Sigmoid colon (tissue), 7 donors: ENCODE results near the gene RPS6KL1. TPM values are rescaled to one million over a fixed set of nuclear protein-coding genes. Genes with fewer than 3 reads are reported as not detected.
A peak's percentile ranks its signal among the peaks of the same experiment; 100 is the strongest.

Experiments
- DNase-seq: peaks from one replicate; pipeline ENCODE4 v3.0.0-alpha.2; 2019
- H3K27ac ChIP-seq, 4 donors: fragments of 200-600 bp; sonication (generic); one replicate each; pipeline ENCODE4 v1.5.1; 2016 to 2019; ENCODE audit warnings: mild to moderate bottlenecking in 1 of 4
- H3K27me3 ChIP-seq, 3 donors: fragments of 200-600 bp; sonication (generic); one replicate each; pipeline ENCODE4 v1.5.1; 2019; ENCODE audit warnings: mild to moderate bottlenecking in 1 of 3
- H3K36me3 ChIP-seq, 4 donors: fragments of 200-600 bp; sonication (generic); one replicate each; pipeline ENCODE4 v1.5.1; 2016 to 2019
- H3K4me1 ChIP-seq, 4 donors: fragments of 200-600 bp; sonication (generic); one replicate each; pipeline ENCODE4 v1.5.1; 2017 to 2019
- H3K4me3 ChIP-seq, 4 donors: fragments of 200-600 bp; sonication (generic); one replicate each; pipeline ENCODE4 v1.5.1; 2017 to 2019; ENCODE audit warnings: mild to moderate bottlenecking in 2 of 4, moderate library complexity in 1 of 4
- H3K9me3 ChIP-seq, 4 donors: fragments of 200-600 bp in 3 of 4; sonication (generic) in 3 of 4; one replicate each; pipeline versions ENCODE4 v1.5.1 to v1.6.1; 2013 to 2019
- EP300 ChIP-seq, 4 donors: sonication (generic); formaldehyde crosslinking; IDR thresholded peaks; one replicate each; pipeline ENCODE4 v1.6.1; 2017; ENCODE audit warnings: antibody characterized with exemption in 4 of 4
- POLR2A ChIP-seq, 2 donors: fragments of 450-650 bp; IDR thresholded peaks; one replicate each; pipeline ENCODE4 v1.6.1; 2016; ENCODE audit warnings: antibody characterized with exemption in 2 of 2, mild to moderate bottlenecking in 2 of 2, moderate library complexity in 2 of 2
- POLR2AphosphoS5 ChIP-seq, 4 donors: sonication (generic); formaldehyde crosslinking; IDR thresholded peaks; one replicate each; pipeline ENCODE4 v1.6.1; 2017; ENCODE audit warnings: antibody characterized with exemption in 4 of 4
- WGBS, 2 donors: extraction: QIAGEN DNeasy Blood & Tissue Kit; methylation state at CpG; one replicate each; pipeline ENCODE4 v1.1.7; 2013; 5-methylcytosine and 5-hydroxymethylcytosine counted together
- intact Hi-C: fragments of 100-400 bp; cut with DNase I; formaldehyde crosslinking; loops from one replicate; pipeline ENCODE4 v1.15.1; 2023
- polyA plus RNA-seq, 3 donors: library from polyadenylated mRNA; stranded (reverse); fragments of 200-250 nt; gene quantifications; one replicate each; pipeline ENCODE4 v1.2.3, GENCODE V29; 2013
- total RNA-seq, 4 donors: library from RNA; depleted of rRNA; stranded (reverse); fragments of >200 nt; gene quantifications; one replicate each; pipeline ENCODE4 v1.1.0, GENCODE V29; 2016
- TF ChIP-seq, protein P1 (sequence below), 4 experiments: fragments of 450-650 bp in 3 of 4; fragments of 200-600 bp in 1 of 4; IDR thresholded peaks; one replicate each; pipeline ENCODE4 v1.5.1; 2016 to 2019; ENCODE audit warnings: antibody characterized with exemption in 4 of 4, mild to moderate bottlenecking in 3 of 4, moderate library complexity in 2 of 4
- donor health status: healthy with polysubstance abuse.
- donor health status: Bipolar disorder and iron deficiency.
- donor health status: healthy.

RPS6KL1 gene
- total and polyA plus RNA-seq, 7 donors: 1.8 to 11.1 (median 4.6) TPM

- no peak overlapping the region for H3K4me3 ChIP-seq
- peaks cover 0 to 4% (median 0%) of the 10 kb centered on the region in 3 donors for H3K27me3 ChIP-seq
- TF ChIP-seq EP300 (IDR thresholded peaks at IDR 0.05) (no peak), POLR2AphosphoS5 (IDR thresholded peaks at IDR 0.05) (no peak), POLR2A (IDR thresholded peaks at IDR 0.05) (no peak)
- TF ChIP-seq, protein P1, sequence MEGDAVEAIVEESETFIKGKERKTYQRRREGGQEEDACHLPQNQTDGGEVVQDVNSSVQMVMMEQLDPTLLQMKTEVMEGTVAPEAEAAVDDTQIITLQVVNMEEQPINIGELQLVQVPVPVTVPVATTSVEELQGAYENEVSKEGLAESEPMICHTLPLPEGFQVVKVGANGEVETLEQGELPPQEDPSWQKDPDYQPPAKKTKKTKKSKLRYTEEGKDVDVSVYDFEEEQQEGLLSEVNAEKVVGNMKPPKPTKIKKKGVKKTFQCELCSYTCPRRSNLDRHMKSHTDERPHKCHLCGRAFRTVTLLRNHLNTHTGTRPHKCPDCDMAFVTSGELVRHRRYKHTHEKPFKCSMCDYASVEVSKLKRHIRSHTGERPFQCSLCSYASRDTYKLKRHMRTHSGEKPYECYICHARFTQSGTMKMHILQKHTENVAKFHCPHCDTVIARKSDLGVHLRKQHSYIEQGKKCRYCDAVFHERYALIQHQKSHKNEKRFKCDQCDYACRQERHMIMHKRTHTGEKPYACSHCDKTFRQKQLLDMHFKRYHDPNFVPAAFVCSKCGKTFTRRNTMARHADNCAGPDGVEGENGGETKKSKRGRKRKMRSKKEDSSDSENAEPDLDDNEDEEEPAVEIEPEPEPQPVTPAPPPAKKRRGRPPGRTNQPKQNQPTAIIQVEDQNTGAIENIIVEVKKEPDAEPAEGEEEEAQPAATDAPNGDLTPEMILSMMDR (IDR thresholded peaks at IDR 0.05): no peak
- no peak overlapping the region for H3K27ac ChIP-seq
- no peak for DNase-seq
- peaks cover 0 to 4% (median 0%) of the 10 kb centered on the region in 4 donors for H3K4me1 ChIP-seq
- no peaks in the 10 kb centered on the region for H3K9me3 ChIP-seq
- H3K36me3 ChIP-seq: no peaks in the 10 kb centered on the region
- 71 to 73% methylated on average over 6 of the region's 6 CpGs for WGBS, 2 donors
- intact Hi-C loops: no loop called here
Observed at GRCh38 chr14:74929242-74929641, 6.2 kb upstream of the RPS6KL1 start.

DNA sequence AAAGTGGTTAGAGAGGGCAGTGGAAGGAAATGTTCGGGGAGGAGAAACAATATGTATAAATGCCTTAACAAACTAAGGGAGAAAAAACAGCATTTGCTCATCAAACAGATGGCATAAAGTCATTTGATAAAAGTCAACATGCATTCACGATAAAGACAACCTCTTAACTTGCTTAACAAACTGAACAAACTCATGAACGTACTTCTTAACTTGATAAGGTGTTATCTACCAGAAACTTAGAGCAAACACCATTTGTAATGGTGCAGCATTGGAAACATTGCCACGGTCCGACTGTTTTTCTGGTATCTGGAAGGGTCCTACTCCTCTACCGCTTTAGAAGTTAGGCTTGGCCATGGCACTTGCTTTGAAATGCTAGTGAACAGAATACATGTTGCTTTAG is 4.2 kb upstream of the RPS6KL1 start:
- TF ChIP-seq POLR2A (IDR thresholded peaks at IDR 0.05) (no peak), POLR2AphosphoS5 (IDR thresholded peaks at IDR 0.05) (no peak)
- intact Hi-C loops: no loop called here
- no peaks in the 10 kb centered on the region for H3K9me3 ChIP-seq
- WGBS, 2 donors: 47 to 78% methylated on average over 6 of the region's 6 CpGs
- DNase-seq: no peak
- no peaks in the 10 kb centered on the region for H3K27me3 ChIP-seq
- H3K4me3 ChIP-seq: no peak overlapping the region
- no peaks in the 10 kb centered on the region for H3K36me3 ChIP-seq
- peaks cover 0 to 17% (median 9%) of the 10 kb centered on the region in 4 donors for H3K4me1 ChIP-seq
- no peak overlapping the region for H3K27ac ChIP-seq

- 87 to 91% methylated on average over 11 of the region's 11 CpGs for WGBS, 2 donors
- no peak for DNase-seq
- peaks cover 0 to 6% (median 0%) of the 10 kb centered on the region in 4 donors for H3K36me3 ChIP-seq
- peaks cover 0 to 19% (median 10%) of the 10 kb centered on the region in 4 donors for H3K4me1 ChIP-seq
- H3K9me3 ChIP-seq: no peaks in the 10 kb centered on the region
- H3K27ac ChIP-seq: no peak overlapping the region
- intact Hi-C loops: no loop called here
- no peak overlapping the region for H3K4me3 ChIP-seq
- no peaks in the 10 kb centered on the region for H3K27me3 ChIP-seq
- TF ChIP-seq EP300 (IDR thresholded peaks at IDR 0.05) (no peak), POLR2AphosphoS5 (IDR thresholded peaks at IDR 0.05) (no peak)
Observed at GRCh38 chr14:74924061-74924460, 1.0 kb upstream of the RPS6KL1 start.

- peak overlapping the region; percentile 67 to 82 (median 76) for H3K27ac ChIP-seq
- 71 to 81% methylated on average over 19 of the region's 19 CpGs for WGBS, 2 donors
Observed at GRCh38 chr14:74921987-74922751, 891 bp downstream of the RPS6KL1 start.

DNA sequence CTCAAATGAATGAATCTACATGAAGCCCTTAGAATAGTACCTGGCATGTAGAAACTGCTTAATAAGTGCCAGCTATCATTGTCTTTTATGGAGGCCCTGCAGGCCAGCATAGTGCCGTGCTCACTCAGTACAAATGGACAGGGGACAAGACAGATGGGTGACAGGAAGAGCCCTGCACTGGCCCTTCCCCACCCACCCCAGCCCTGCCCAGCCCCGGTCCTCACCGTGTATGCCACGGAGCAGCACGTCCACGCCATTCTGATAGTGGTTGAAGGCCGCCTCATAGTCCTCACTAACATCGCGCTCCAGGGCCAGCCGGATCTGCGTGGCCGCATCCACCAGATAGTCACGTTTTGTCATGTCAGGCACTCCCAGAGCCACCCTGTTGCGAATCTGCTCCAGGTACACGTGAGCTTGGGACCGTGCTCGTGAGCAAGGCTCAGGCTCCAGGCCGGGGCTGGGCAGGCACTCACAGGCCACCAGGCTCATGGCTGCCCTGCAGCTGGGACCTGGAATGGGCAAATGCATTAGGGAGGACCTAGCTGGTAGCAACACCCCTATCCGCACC is 1.9 kb downstream of the RPS6KL1 start:
- DNase-seq: peak; percentile 56
- WGBS, 2 donors: 93% methylated on average over 19 of the region's 19 CpGs
- H3K4me1 ChIP-seq: peaks cover 0 to 34% (median 17%) of the 10 kb centered on the region in 4 donors
- no peak overlapping the region for H3K4me3 ChIP-seq
- TF ChIP-seq POLR2AphosphoS5 (IDR thresholded peaks at IDR 0.05) (no peak), POLR2A (IDR thresholded peaks at IDR 0.05) (no peak), EP300 (IDR thresholded peaks at IDR 0.05) (no peak)
- TF ChIP-seq, protein P1 (IDR thresholded peaks at IDR 0.05): no peak
- no peak overlapping the region for H3K27ac ChIP-seq
- H3K9me3 ChIP-seq: no peaks in the 10 kb centered on the region
- peaks cover 0 to 9% (median 0%) of the 10 kb centered on the region in 4 donors for H3K36me3 ChIP-seq
- no peaks in the 10 kb centered on the region for H3K27me3 ChIP-seq
- intact Hi-C loops: no loop called here

More at GRCh38 chr14:74921987-74922751, 891 bp downstream of the RPS6KL1 start:
- peak; percentile 53 for DNase-seq
- Histone ChIP-seq H3K4me3 (peak overlapping the region; percentile 48 to 91 (median 73)), H3K9me3 (no peaks in the 10 kb centered on the region), H3K4me1 (peaks cover 0 to 27% (median 15%) of the 10 kb centered on the region in 4 donors), H3K36me3 (peaks cover 0 to 9% (median 0%) of the 10 kb centered on the region in 4 donors), H3K27me3 (no peaks in the 10 kb centered on the region)
- intact Hi-C loops: no loop called here
- TF ChIP-seq POLR2AphosphoS5 (IDR thresholded peaks at IDR 0.05) (no peak), POLR2A (IDR thresholded peaks at IDR 0.05) (no peak), EP300 (IDR thresholded peaks at IDR 0.05) (no peak)
- TF ChIP-seq, protein P1 (IDR thresholded peaks at IDR 0.05): no peak
